HepG2 (cell line): ENCODE results near the gene UTP25. TPM values are rescaled to one million over a fixed set of nuclear protein-coding genes. Genes with fewer than 3 reads are reported as not detected.

Source experiments
- BRD4 ChIP-seq: sonication (generic); formaldehyde crosslinking; IDR thresholded peaks from 2 replicates; pipeline ENCODE4 v1.4.0; 2020; ENCODE audit warnings: missing genetic modification reagents
- CREB3 ChIP-seq: sonication (generic); formaldehyde crosslinking; IDR thresholded peaks from 2 replicates; pipeline ENCODE4 v1.5.0; 2020; ENCODE audit warnings: missing genetic modification reagents
- CTCF ChIP-seq: sonication (generic); formaldehyde crosslinking; IDR thresholded peaks from 2 replicates; pipeline ENCODE4 v1.5.0; 2020; ENCODE audit warnings: mild to moderate bottlenecking, missing genetic modification reagents, moderate library complexity
- ELF1 ChIP-seq: sonication (generic); formaldehyde crosslinking; IDR thresholded peaks from 2 replicates; pipeline ENCODE4 v1.4.0; 2020; ENCODE audit warnings: missing genetic modification reagents
- ELF4 ChIP-seq: sonication (generic); formaldehyde crosslinking; IDR thresholded peaks from 2 replicates; pipeline ENCODE4 v1.5.0; 2020; ENCODE audit warnings: missing genetic modification reagents, mild to moderate bottlenecking, moderate library complexity, borderline replicate concordance
- KDM1A ChIP-seq: IDR thresholded peaks from 2 replicates; pipeline ENCODE4 v1.6.1; 2016; ENCODE audit warnings: missing compliant biosample characterization
- KDM2A ChIP-seq: sonication (generic); formaldehyde crosslinking; IDR thresholded peaks from 2 replicates; pipeline ENCODE4 v1.4.0; 2020; ENCODE audit warnings: low read depth, missing genetic modification reagents, borderline replicate concordance
- MED1 ChIP-seq: sonication (generic); formaldehyde crosslinking; IDR thresholded peaks from 2 replicates; pipeline ENCODE4 v1.4.0; 2020; ENCODE audit warnings: missing genetic modification reagents
- NCOA5 ChIP-seq: sonication (generic); formaldehyde crosslinking; IDR thresholded peaks from 2 replicates; pipeline ENCODE4 v1.4.0; 2020; ENCODE audit warnings: missing genetic modification reagents
- NFATC3 ChIP-seq: sonication (generic); formaldehyde crosslinking; IDR thresholded peaks from 2 replicates; pipeline ENCODE4 v1.5.1; 2020; ENCODE audit warnings: mild to moderate bottlenecking, missing genetic modification reagents
- RFXAP ChIP-seq: sonication (generic); formaldehyde crosslinking; IDR thresholded peaks from 2 replicates; pipeline ENCODE4 v1.4.0; 2020; ENCODE audit warnings: missing genetic modification reagents, borderline replicate concordance
- SAP130 ChIP-seq: IDR thresholded peaks from 2 replicates; pipeline ENCODE4 v1.6.1; 2016; ENCODE audit warnings: low read depth
- SP4 ChIP-seq: sonication (generic); formaldehyde crosslinking; IDR thresholded peaks from 2 replicates; pipeline ENCODE4 v1.8.1; 2023; ENCODE audit warnings: mild to moderate bottlenecking, missing genetic modification reagents
- TAF1 ChIP-seq: sonication (generic); formaldehyde crosslinking; IDR thresholded peaks from 2 replicates; pipeline ENCODE4 v1.4.0; 2020; ENCODE audit warnings: missing genetic modification reagents
- TFDP2 ChIP-seq: sonication (generic); formaldehyde crosslinking; IDR thresholded peaks from 2 replicates; pipeline ENCODE4 v1.4.0; 2020; ENCODE audit warnings: missing genetic modification reagents
- ZBTB37 ChIP-seq: sonication (generic); formaldehyde crosslinking; IDR thresholded peaks from 2 replicates; pipeline ENCODE4 v1.4.0; 2020; ENCODE audit warnings: mild to moderate bottlenecking, missing genetic modification reagents
- ZC3H13 ChIP-seq: sonication (generic); formaldehyde crosslinking; IDR thresholded peaks from 2 replicates; pipeline ENCODE4 v1.8.1; 2023; ENCODE audit warnings: mild to moderate bottlenecking, missing genetic modification reagents, moderate library complexity
- ZKSCAN8 ChIP-seq: IDR thresholded peaks from 2 replicates; pipeline ENCODE4 v1.6.1; 2016; ENCODE audit warnings: borderline replicate concordance, missing genetic modification reagents, missing compliant biosample characterization
- ZNF12 ChIP-seq: sonication (generic); formaldehyde crosslinking; IDR thresholded peaks from 2 replicates; pipeline ENCODE4 v1.5.0; 2020; ENCODE audit warnings: missing genetic modification reagents
- ZNF572 ChIP-seq: sonication (generic); formaldehyde crosslinking; IDR thresholded peaks from 2 replicates; pipeline ENCODE4 v1.5.1; 2020; ENCODE audit warnings: mild to moderate bottlenecking, missing genetic modification reagents
- ZNF629 ChIP-seq: sonication (generic); formaldehyde crosslinking; conservative IDR thresholded peaks from 2 replicates; pipeline ENCODE4 v1.5.0; 2020; ENCODE audit warnings: missing genetic modification reagents
- ZNF749 ChIP-seq: sonication (generic); formaldehyde crosslinking; IDR thresholded peaks from 2 replicates; pipeline ENCODE4 v1.8.0; 2022; ENCODE audit warnings: mild to moderate bottlenecking, missing genetic modification reagents, moderate library complexity, borderline replicate concordance
- ZNF770 ChIP-seq: sonication (generic); formaldehyde crosslinking; IDR thresholded peaks from 2 replicates; pipeline ENCODE4 v1.5.0; 2020; ENCODE audit warnings: mild to moderate bottlenecking, missing genetic modification reagents
- polyA plus RNA-seq, 8 experiments: library from polyadenylated mRNA; depleted of rRNA in 3 of 8; stranded (reverse) in 7 of 8; unstranded in 1 of 8; fragments of >200 nt; fragmentation: Illumina TruSeq in 4 of 8; extraction: Trizol in 4 of 8; gene quantifications; 2 replicates each; pipeline versions ENCODE4 v1.2.1 to v1.2.3, GENCODE V29; 2011 to 2016; ENCODE audit warnings: low read depth in 4 of 8, missing spikeins in 1 of 8, mixed read lengths in 1 of 8; ENCODE audit not compliant: insufficient read depth in 1 of 8
- total RNA-seq, 5 experiments: library from RNA; depleted of rRNA; stranded (reverse); fragments of >200 nt; fragmentation: Illumina TruSeq; extraction: Trizol; gene quantifications; 2 replicates each; pipeline ENCODE4 v1.2.3, GENCODE V29; 2016; ENCODE audit warnings: low read depth in 1 of 5

UTP25 gene
- total and polyA plus RNA-seq, 2 of the 13 experiments (the other 11 are each of a cell fraction or from before 2014, with no cell fraction given) = 4.8 to 5.7 TPM

- TF ChIP-seq BRD4 (CRISPR knock-in tag) (0 out of 2 replicates have a peak, but pooled peaks have one; percentile 21), RFXAP (0 out of 2 replicates have a peak, but pooled peaks have one; percentile 23), ELF1 (peak; percentile 86), ZC3H13 (CRISPR knock-in tag) (no peak), ZNF770 (no peak), ZNF749 (CRISPR knock-in tag) (no peak), ZNF12 (CRISPR knock-in tag) (no peak), CREB3 (CRISPR knock-in tag) (no peak), TFDP2 (peak; percentile 80), ELF4 (CRISPR knock-in tag) (peak; percentile 66; the same call in 1 of the 2 replicates), CTCF (CRISPR knock-in tag) (no peak), MED1 (0 out of 2 replicates have a peak, but pooled peaks have one; percentile 15), TAF1 (peak; percentile 58; the same call in 1 of the 2 replicates), NCOA5 (CRISPR knock-in tag) (no peak), ZBTB37 (CRISPR knock-in tag) (no peak), KDM2A (CRISPR knock-in tag) (peak; percentile 56; the same call in 1 of the 2 replicates), SP4 (CRISPR knock-in tag) (peak; percentile 62), ZNF572 (CRISPR knock-in tag) (0 out of 2 replicates have a peak, but pooled peaks have one; percentile 32), SAP130 (CRISPR knock-in tag) (peak; percentile 58), ZNF629 (CRISPR knock-in tag) (no peak), ZKSCAN8 (CRISPR knock-in tag) (no peak; the same call in 1 of the 2 replicates), NFATC3 (CRISPR knock-in tag) (peak; percentile 25; the same call in 1 of the 2 replicates), KDM1A (CRISPR knock-in tag) (no peak)
Observed at GRCh38 chr1:209784265-209785169, 43.3 kb upstream of the UTP25 start, which contains the start of gene C1orf74 (continued).
